T-helper 1 cell treated with Interleukin-12 subunit alpha and Interleukin-12 subunit beta and Interleukin-4 antibody, amounts not matched to agents 30 μg/mL and 1 μg/mL, for 36 hours (primary cell): ENCODE data around the gene DIS3L2.
"Not testable (repeated sequence)": the region's sequence is repeated elsewhere in the genome, so short reads cannot be mapped to it uniquely, and the experiment has no call there.

Source experiments
- H3K27ac Mint-ChIP-seq: one replicate; pipeline ENCODE4 v1.8.0; 2021; ENCODE audit warnings: mild to moderate bottlenecking, mixed read lengths
- H3K27me3 Mint-ChIP-seq: one replicate; pipeline ENCODE4 v1.8.0; 2021; ENCODE audit warnings: low read depth, mixed read lengths
- H3K36me3 Mint-ChIP-seq: one replicate; pipeline ENCODE4 v1.8.0; 2021; ENCODE audit warnings: low read depth, mixed read lengths
- H3K4me1 Mint-ChIP-seq: one replicate; pipeline ENCODE4 v1.8.0; 2021; ENCODE audit warnings: low read depth, mixed read lengths
- H3K4me3 Mint-ChIP-seq: one replicate; pipeline ENCODE4 v1.8.0; 2021; ENCODE audit warnings: mild to moderate bottlenecking, moderate library complexity, mixed read lengths
- H3K9me3 Mint-ChIP-seq: one replicate; pipeline ENCODE4 v1.8.0; 2021; ENCODE audit warnings: mixed read lengths

Gene DIS3L2

DNA sequence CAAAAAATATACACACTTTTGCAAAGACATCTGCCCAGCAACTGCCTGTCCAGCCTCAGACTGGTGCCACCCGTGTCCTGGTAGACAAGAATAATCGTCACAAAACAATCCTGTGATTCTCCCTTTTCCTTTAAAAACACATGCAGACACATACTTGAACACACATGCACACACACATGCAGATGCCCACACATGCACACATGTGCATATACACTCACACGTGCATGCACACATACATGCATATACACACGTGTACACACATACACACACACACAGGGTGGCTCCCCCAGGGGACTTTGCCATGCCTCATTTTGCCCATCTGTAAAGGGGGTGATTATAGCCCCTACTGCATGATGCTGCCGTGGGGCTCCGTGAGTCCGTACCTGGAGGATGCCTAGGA is 392.1 kb downstream of the DIS3L2 start:
- H3K27ac Mint-ChIP-seq: no peak overlapping the region
- H3K4me3 Mint-ChIP-seq: no peak overlapping the region
- H3K4me1 Mint-ChIP-seq: peaks cover 6% of the 10 kb centered on the region
- H3K36me3 Mint-ChIP-seq: no peaks in the 10 kb centered on the region
- peaks cover 26% of the 10 kb centered on the region for H3K27me3 Mint-ChIP-seq
- H3K9me3 Mint-ChIP-seq: no peaks in the 10 kb centered on the region

DNA sequence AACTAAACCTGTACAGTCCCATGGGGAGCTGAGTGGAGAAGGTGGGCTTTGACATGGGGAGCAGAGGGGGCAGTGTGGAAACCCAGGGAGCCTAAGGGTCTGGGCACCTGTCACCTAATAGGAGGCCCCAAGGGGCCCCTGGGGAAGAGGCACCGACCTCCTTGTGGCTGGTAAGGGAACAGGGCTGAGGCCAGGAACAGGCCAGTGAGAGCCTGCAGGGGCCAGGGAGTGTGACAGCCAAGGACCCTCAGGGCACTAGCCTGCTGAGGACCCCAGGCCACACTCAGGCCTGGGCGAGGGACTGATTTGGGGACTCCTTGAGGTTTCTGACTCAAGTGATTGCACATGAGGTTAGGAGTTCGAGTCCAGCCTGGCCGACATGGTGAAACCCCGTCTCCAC is 392.6 kb downstream of the DIS3L2 start:
- Mint-ChIP-seq H3K27ac (no peak overlapping the region), H3K36me3 (no peaks in the 10 kb centered on the region), H3K9me3 (no peaks in the 10 kb centered on the region), H3K4me3 (no peak overlapping the region), H3K4me1 (peaks cover 2% of the 10 kb centered on the region), H3K27me3 (peaks cover 26% of the 10 kb centered on the region)

DNA sequence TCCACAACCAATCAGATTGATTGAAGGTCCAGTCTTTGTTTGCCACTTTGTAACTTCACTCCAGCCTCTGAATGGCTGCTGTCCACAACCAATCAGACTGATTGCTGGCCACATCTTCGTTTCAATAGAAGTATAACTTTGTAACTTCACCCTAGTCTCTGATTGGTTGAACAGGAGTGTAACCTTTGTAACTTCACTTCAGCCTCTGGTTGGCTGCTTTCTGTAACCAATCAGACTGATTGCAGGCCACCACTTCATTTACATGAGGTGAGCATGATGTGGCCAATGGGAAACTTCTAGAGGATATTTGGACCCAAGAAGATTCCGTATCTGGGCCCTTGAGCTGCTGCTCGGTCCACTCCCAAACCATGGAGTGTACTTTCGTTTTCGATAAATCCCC is 400.1 kb downstream of the DIS3L2 start:
- Mint-ChIP-seq H3K27me3 (peaks cover 8% of the 10 kb centered on the region), H3K36me3 (peaks cover 3% of the 10 kb centered on the region), H3K4me3 (no peak overlapping the region), H3K27ac (no peak overlapping the region), H3K9me3 (no peaks in the 10 kb centered on the region), H3K4me1 (peaks cover 18% of the 10 kb centered on the region)

DNA sequence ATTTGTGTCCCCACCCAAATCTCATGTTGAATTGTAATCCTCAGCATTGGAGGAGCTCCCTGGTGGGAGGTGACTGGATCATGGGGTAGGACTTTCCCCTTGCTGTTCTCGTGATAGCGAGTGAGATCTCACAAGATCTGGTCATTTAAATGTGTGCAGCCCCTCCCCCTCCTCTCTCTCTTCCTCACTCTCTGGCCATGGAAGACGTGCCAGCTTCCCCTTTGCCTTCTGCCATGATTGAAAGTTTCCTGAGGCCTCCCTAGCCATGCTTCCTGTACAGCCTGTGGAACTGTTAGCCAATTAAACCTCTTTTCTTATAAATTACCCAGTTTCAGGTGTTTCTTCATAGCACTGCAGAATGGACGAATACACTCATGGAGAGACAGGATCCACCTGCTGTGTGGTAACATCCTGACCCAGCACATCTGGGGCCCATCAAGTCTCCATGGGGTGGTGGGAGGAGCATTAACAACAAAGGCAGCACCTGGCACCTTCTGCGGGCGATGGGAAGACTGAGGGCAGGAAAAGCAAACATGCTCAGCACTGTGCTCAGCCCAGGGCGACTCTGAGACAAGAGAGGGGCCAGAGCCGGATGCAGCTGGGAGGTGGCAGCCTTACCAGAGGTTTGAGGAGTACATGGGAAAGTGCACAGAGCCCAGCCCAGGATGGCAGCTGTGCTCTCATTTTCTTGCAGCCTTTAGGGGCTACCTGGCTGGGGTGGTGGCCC is 400.8 kb downstream of the DIS3L2 start:
- H3K4me3 Mint-ChIP-seq: no peak overlapping the region
- H3K27me3 Mint-ChIP-seq: peaks cover 4% of the 10 kb centered on the region
- peaks cover 18% of the 10 kb centered on the region for H3K4me1 Mint-ChIP-seq
- H3K27ac Mint-ChIP-seq: peak overlapping the region; percentile 63
- peaks cover 3% of the 10 kb centered on the region for H3K36me3 Mint-ChIP-seq
- no peaks in the 10 kb centered on the region for H3K9me3 Mint-ChIP-seq

DNA sequence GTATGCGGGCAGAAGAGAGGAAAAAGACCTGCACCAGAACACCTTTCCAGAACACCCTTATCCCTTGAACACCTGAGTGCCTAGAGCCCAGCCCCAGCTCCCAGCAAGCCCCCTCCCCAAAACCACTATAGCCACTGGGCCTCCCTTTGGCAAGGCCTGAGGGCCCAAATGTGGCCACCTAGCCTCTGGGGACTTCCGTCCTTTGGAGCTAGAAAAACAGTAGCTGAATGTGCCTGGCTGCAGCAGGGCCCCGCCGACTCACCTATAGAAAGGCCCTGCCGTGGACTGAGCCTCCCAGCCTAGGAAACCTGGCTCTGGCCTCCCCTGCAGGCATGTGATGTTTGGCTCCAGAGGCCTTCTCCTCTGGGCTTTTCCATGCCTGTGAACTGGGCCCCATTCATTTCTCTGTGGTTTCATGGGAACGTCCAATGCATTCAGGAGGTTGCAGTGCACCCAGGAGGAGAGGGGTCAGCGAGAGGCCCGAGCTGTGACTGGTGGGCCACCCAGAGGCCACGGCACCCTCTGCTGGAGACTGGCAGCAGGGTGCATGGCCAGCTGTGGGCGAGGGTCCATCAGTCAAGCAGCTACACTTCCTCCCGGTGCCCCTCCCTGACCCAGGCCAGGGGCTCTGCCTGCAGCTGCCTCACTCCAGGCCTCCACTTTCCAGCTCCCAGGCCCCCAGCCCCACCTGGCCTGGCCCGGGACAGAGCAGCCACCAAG is 401.7 kb downstream of the DIS3L2 start:
- H3K27ac Mint-ChIP-seq: peak overlapping the region; percentile 85
- not testable (repeated sequence) for H3K36me3 Mint-ChIP-seq, H3K27me3 Mint-ChIP-seq, H3K9me3 Mint-ChIP-seq
- peaks cover 18% of the 10 kb centered on the region for H3K4me1 Mint-ChIP-seq
- H3K4me3 Mint-ChIP-seq: peak overlapping the region; percentile 74

DNA sequence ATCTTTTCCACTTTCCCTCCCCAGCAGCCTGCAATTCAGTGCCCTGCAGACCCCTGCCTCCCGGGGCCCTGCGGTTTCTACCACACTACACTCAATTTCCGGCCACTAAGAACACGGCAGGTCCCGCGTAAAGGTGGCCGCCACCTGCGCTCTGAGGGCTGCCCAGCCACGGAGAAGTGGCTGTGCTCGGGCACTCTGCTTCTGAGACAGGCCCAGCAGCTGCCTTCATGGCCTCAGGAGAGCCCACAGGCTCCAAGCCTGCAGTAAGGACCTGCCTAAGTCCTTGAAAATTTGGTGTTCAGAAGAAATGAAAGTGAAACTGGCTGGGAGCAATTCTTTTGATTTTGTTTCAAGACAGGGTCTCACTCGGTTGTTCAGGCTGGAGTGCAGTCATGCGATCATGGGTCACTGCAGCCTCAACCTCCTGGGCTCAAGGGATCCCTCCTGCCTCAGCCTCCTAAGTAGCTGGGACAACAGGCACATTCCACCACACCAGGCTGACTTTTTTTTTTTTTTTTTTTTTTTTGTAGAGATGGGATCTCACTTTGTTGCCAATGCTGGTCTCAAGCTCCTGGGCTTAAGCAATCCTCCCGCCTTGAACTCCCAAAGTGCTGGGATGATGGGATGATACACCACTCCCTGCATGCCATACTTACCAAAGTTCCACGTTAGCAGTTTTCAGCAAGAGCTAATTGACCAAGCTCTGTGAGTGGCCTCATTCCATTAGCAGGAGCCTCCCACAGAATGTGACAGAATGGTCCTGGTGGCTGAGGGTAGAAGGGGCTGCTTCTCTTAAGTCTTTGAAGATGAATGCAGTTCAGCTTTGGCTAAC is 402.5 kb downstream of the DIS3L2 start:
- H3K4me1 Mint-ChIP-seq: peaks cover 18% of the 10 kb centered on the region
- peak overlapping the region; percentile 85 for H3K27ac Mint-ChIP-seq
- H3K9me3 Mint-ChIP-seq: no peaks in the 10 kb centered on the region
- H3K36me3 Mint-ChIP-seq: peaks cover 3% of the 10 kb centered on the region
- H3K27me3 Mint-ChIP-seq: peaks cover 4% of the 10 kb centered on the region
- H3K4me3 Mint-ChIP-seq: peak overlapping the region; percentile 74

DNA sequence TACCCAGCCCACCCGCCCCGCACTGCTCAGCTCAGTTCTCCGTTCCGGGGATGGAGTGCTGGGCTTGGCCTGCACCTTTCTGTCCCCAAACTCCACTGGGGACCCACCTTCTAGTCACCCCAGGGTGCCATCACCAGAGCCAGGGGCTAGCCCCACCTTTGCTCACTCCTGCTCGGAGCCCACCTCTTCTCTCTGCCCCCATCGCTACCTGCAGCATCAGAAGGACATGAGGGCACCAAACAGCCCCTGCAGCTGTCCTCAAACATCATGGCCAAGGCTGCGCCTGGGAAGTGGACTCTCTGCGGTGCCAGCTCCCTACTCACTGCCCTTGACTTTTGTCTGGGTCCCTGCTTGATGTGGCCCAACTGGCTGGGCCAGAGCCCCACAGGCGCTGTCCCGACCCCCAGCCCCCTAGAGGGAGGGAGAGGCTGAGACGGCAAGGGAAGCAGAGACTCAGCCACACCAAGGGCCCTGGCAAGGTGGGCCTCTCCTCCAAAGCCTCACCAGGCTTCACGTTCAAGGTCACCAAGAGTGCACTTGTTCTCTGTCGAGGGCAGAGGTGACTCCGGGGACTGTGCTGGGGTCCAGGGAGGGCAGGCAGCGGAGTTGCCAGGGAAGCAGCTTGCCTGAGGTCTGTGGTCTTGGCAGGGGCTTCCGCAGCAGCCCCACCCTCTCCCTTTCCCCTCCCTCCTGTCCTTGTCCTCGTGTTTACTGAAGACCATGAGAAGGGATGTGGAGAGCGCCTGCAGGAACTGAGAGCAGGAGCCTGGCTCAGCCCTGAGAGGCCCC is 403.5 kb downstream of the DIS3L2 start:
- H3K27ac Mint-ChIP-seq: peak overlapping the region; percentile 26
- H3K4me1 Mint-ChIP-seq: peaks cover 18% of the 10 kb centered on the region
- H3K27me3 Mint-ChIP-seq, H3K9me3 Mint-ChIP-seq, H3K36me3 Mint-ChIP-seq, H3K4me3 Mint-ChIP-seq: not testable (repeated sequence)

DNA sequence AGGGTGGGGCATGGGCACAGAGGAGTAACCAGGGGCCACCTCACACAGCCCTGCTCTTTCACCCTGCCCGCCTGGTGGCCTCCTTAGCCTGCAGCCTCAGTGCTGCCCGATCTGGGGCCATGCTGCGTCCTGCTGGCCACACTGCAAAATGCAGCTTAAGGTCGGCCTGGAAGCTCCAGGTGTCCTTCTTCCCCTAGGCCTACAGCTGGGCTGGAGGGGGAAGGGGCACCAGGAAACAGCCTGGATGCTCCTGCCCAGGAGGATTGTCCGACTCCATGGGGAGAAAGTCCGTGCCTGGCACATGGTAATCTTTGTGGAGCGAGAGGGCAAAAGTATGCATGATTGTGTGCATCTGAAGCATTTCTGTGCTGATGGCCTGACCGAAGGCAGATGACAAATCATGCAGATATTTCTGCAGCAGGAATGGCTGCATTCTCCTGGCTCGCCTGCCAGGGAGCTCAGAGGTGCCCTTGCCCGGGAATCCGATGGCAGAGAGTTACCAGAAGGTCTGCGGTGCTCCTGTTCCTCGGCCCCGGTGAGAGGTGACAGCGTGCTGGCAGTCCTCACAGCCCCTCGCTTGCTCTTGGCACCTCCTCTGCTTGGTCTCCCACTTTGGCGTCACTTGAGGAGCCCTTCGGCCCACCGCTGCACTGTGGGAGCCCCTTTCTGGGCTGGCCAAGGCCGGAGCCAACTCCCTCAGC is 404.3 kb downstream of the DIS3L2 start:
- Mint-ChIP-seq H3K27me3 (peaks cover 4% of the 10 kb centered on the region), H3K36me3 (peaks cover 3% of the 10 kb centered on the region), H3K4me1 (peaks cover 18% of the 10 kb centered on the region), H3K27ac (no peak overlapping the region), H3K9me3 (no peaks in the 10 kb centered on the region), H3K4me3 (no peak overlapping the region)

DNA sequence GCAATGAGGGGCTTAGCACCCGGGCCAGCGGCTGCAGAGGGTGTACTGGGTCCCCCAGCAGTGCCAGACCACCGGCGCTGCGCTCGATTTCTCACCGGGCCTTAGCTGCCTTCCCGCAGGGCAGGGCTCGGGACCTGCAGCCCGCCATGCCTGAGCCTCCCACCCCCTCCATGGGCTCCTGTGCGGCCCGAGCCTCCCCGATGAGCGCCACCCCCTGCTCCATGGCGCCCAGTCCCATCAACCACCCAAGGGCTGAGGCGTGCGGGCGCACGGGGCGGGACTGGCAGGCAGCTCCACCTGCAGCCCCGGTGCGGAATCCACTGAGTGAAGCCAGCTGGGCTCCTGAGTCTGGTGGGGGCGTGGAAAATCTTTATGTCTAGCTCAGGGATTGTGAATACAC is 404.9 kb downstream of the DIS3L2 start:
- H3K9me3 Mint-ChIP-seq, H3K4me3 Mint-ChIP-seq, H3K27ac Mint-ChIP-seq, H3K27me3 Mint-ChIP-seq, H3K36me3 Mint-ChIP-seq: not testable (repeated sequence)
- peaks cover 18% of the 10 kb centered on the region for H3K4me1 Mint-ChIP-seq

DNA sequence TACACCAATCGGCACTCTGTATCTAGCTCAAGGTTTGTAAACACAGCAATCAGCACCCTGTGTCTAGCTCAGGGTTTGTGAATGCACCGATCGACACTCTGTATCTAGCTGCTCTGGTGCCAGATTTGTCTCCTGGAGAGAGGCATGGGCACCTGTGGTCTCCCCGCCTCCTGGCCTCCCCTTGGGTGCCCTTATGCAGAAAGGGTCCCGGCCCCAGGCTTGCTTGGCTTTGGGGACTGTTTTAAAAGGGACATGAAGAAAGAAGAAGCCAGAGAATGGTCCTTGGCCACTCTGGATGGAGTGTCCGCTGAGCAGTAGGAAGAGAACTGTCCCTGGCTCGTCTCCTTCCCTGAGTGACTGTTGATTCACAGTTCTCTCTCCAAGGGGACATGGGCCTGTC is 405.5 kb downstream of the DIS3L2 start:
- peaks cover 18% of the 10 kb centered on the region for H3K4me1 Mint-ChIP-seq
- no peak overlapping the region for H3K4me3 Mint-ChIP-seq
- H3K27me3 Mint-ChIP-seq: peaks cover 4% of the 10 kb centered on the region
- peaks cover 3% of the 10 kb centered on the region for H3K36me3 Mint-ChIP-seq
- no peak overlapping the region for H3K27ac Mint-ChIP-seq
- H3K9me3 Mint-ChIP-seq: no peaks in the 10 kb centered on the region

DNA sequence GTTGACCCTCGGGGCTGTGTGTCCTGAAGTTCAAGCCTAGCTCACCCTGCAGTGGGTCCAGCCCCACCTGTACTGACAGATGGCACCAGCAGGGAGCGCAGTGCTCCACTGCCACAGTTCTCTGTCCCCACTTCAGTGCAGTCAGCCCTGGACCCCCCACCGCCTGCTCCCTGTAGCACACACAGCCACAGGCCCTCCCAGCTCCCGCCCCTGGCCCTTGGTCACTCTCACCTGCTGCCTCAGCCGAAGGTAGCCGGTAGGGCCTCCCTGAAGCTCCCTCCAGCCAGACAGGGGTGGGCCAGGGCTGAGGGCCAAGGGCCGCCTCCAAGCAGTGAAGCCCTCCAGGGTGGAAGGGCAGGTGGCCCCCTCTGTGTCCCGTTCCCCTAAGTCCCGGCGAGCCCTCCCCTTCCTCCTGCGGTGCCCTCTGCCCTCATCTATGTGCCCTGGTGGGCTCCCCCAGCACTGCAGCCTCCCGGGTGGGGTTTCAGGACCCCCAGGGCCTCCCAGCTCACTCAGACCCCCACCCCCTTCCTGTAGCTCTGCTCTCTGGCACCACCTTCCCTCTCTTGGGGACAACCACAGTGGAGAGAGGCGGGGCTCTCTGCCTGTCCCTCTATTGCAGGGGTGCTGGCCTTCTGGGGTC is 406.2 kb downstream of the DIS3L2 start:
- Mint-ChIP-seq H3K9me3 (no peaks in the 10 kb centered on the region), H3K27me3 (no peaks in the 10 kb centered on the region), H3K4me1 (peaks cover 13% of the 10 kb centered on the region), H3K36me3 (no peaks in the 10 kb centered on the region), H3K27ac (no peak overlapping the region), H3K4me3 (no peak overlapping the region)

DNA sequence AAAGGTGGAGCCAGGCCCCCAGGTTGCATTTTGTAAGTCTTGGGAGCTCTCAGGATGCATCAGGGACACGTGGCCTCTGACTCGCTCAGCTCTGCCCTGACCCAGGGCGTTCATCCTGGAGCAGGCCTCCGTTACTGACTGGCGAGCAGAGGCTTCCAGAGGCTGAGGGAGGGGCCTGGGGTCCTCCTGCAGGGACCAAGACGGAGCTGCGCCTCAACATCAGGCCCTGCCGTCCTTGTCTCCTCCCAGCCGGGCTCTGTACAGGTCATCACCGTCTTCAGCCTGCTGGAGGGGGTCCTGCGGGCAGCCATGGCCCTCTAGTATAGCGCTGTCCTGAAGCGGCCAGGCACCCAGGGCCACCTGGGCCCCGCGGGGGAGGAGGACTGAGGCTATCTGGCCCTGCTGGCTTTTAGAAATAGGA is 406.8 kb downstream of the DIS3L2 start:
- Mint-ChIP-seq H3K4me3 (no peak overlapping the region), H3K27me3 (no peaks in the 10 kb centered on the region), H3K4me1 (peaks cover 13% of the 10 kb centered on the region), H3K9me3 (no peaks in the 10 kb centered on the region), H3K36me3 (no peaks in the 10 kb centered on the region), H3K27ac (no peak overlapping the region)

DNA sequence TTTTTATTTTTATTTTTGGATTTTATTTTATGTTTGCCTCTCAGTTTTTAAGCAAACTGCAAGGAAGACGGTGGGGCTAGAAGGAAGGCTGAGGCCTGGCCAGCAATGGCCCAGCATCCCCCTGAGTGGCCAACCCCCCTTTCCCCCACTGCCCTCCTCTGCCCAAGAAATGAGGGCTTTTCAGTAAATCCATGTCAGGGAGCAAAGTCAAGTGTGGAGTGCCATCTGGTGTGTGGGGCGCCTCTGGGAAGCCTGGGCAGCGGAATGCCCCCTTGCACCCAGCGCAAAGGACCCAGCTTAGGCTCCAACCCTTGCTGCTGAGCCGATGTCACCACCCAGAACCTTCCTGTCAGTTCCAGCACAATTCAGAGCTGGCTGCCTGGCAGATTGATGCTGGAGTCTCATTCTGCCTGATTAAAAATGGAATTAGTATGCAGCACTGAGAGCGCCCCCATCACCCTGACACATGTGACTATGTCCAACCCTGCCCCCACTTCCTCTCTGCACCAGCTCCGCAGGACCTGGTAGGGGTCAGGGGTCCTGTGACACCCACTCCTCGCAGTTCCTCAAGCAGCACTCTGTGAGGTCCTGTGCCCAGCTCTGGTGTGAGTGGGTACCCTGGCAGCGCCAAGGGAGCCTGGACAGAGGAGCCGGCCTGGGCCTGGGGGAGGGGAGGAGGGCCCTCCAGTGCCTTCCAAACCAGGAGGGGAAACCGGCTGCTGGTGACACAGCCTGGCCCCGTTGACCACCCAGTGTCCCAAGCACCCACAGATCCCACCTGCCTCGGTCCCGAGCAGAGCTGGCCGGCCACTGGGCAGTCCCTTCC is 407.8 kb downstream of the DIS3L2 start:
- Mint-ChIP-seq H3K4me3 (no peak overlapping the region), H3K36me3 (no peaks in the 10 kb centered on the region), H3K27ac (peak overlapping the region; percentile 31), H3K9me3 (no peaks in the 10 kb centered on the region), H3K27me3 (no peaks in the 10 kb centered on the region), H3K4me1 (peaks cover 4% of the 10 kb centered on the region)
